Ascending aorta (tissue), 2 donors: Measurements from ENCODE around the gene EIF3I. TPM values are rescaled to one million over a fixed set of nuclear protein-coding genes. Genes with fewer than 3 reads are reported as not detected.

Experiments used
- DNase-seq, 2 donors: peaks; one replicate each; pipeline ENCODE4 v3.0.0-alpha.2; 2019; ENCODE audit warnings: low spot score in 2 of 2
- H3K27ac ChIP-seq, 2 donors: fragments of 200-600 bp; sonication (generic); one replicate each; pipeline ENCODE4 v1.5.1; 2016 to 2017; ENCODE audit warnings: mild to moderate bottlenecking in 1 of 2
- H3K27me3 ChIP-seq: fragments of 200-600 bp; sonication (generic); one replicate; pipeline ENCODE4 v1.5.1; 2017
- H3K36me3 ChIP-seq, 2 donors: fragments of 200-600 bp; sonication (generic); one replicate each; pipeline ENCODE4 v1.5.1; 2016
- H3K4me1 ChIP-seq, 2 donors: fragments of 200-600 bp; sonication (generic); one replicate each; pipeline ENCODE4 v1.5.1; 2016 to 2017; ENCODE audit warnings: mild to moderate bottlenecking in 1 of 2
- H3K4me3 ChIP-seq, 2 donors: fragments of 200-600 bp; sonication (generic); one replicate each; pipeline ENCODE4 v1.5.1; 2016 to 2017; ENCODE audit warnings: mild to moderate bottlenecking in 1 of 2
- H3K9me3 ChIP-seq, 2 donors: fragments of 200-600 bp; sonication (generic); one replicate each; pipeline ENCODE4 v1.5.1; 2016
- CTCF ChIP-seq, 3 experiments: fragments of 200-600 bp in 2 of 3; fragments of 450-650 bp in 1 of 3; sonication (generic) in 2 of 3; IDR thresholded peaks; one replicate each; pipeline ENCODE4 v1.5.1; 2016 to 2019; ENCODE audit warnings: antibody characterized with exemption in 3 of 3, mild to moderate bottlenecking in 1 of 3, moderate library complexity in 1 of 3
- intact Hi-C: fragments of 100-400 bp; cut with DNase I; formaldehyde crosslinking; loops from one replicate; pipeline ENCODE4 v1.15.1; 2023
- total RNA-seq: library from RNA; depleted of rRNA; stranded (reverse); fragments of >200 nt; gene quantifications from one replicate; pipeline ENCODE4 v1.1.0, GENCODE V29; 2016

The EIF3I gene
- total RNA-seq, 1 donor from 2014 or later, result 234 TPM

GRCh38 chr1:32273391-32274208 lies 51.4 kb downstream of the EIF3I start:
- no peak for TF ChIP-seq CTCF (IDR thresholded peaks at IDR 0.05)
- intact Hi-C loops, result no loop called here
- no peak overlapping the region for H3K4me3 ChIP-seq
- no peaks in the 10 kb centered on the region for H3K4me1 ChIP-seq
- no peaks in the 10 kb centered on the region for H3K27me3 ChIP-seq
- H3K36me3 ChIP-seq, result no peaks in the 10 kb centered on the region
- H3K27ac ChIP-seq, result no peak overlapping the region
- no peaks in the 10 kb centered on the region for H3K9me3 ChIP-seq
- no peak for DNase-seq

GRCh38 chr1:32274646-32275340 lies 52.6 kb downstream of the EIF3I start:
- no peak for TF ChIP-seq CTCF (IDR thresholded peaks at IDR 0.05)
- intact Hi-C loops, result no loop called here
- no peaks in the 10 kb centered on the region for H3K36me3 ChIP-seq
- H3K9me3 ChIP-seq, result no peaks in the 10 kb centered on the region
- H3K27ac ChIP-seq, result no peak overlapping the region
- no peaks in the 10 kb centered on the region for H3K4me1 ChIP-seq
- DNase-seq, result no peak
- no peaks in the 10 kb centered on the region for H3K27me3 ChIP-seq
- no peak overlapping the region for H3K4me3 ChIP-seq

GRCh38 chr1:32275424-32275823 lies 53.2 kb downstream of the EIF3I start:
- H3K27ac ChIP-seq, result no peak overlapping the region
- no peaks in the 10 kb centered on the region for H3K36me3 ChIP-seq
- no peak for DNase-seq
- intact Hi-C loops, result no loop called here
- no peak for TF ChIP-seq CTCF (IDR thresholded peaks at IDR 0.05)
- H3K4me1 ChIP-seq, result no peaks in the 10 kb centered on the region
- no peaks in the 10 kb centered on the region for H3K9me3 ChIP-seq
- no peaks in the 10 kb centered on the region for H3K27me3 ChIP-seq
- no peak overlapping the region for H3K4me3 ChIP-seq

- no peak for TF ChIP-seq CTCF (IDR thresholded peaks at IDR 0.05)
- no peaks in the 10 kb centered on the region for H3K9me3 ChIP-seq
- H3K4me3 ChIP-seq, result no peak overlapping the region
- intact Hi-C loops, result no loop called here
- no peaks in the 10 kb centered on the region for H3K4me1 ChIP-seq
- no peak for DNase-seq
- H3K27me3 ChIP-seq, result no peaks in the 10 kb centered on the region
- no peak overlapping the region for H3K27ac ChIP-seq
- no peaks in the 10 kb centered on the region for H3K36me3 ChIP-seq
Measured at GRCh38 chr1:32276032-32276782, 54.0 kb downstream of the EIF3I start.

Other genes starting within 250 kb of the EIF3I start
- gene KHDRBS1, start 208.5 kb upstream of the EIF3I start, total RNA-seq, result 120 TPM
- gene TMEM39B, start 149.5 kb upstream of the EIF3I start, total RNA-seq, result 2.6 TPM
- 26.1 TPM for gene KPNA6, start 114.4 kb upstream of the EIF3I start, total RNA-seq
- gene TXLNA, start 42.7 kb upstream of the EIF3I start, total RNA-seq, result 83.8 TPM
- gene CCDC28B, start 21.8 kb upstream of the EIF3I start, total RNA-seq, result 29.1 TPM
- gene IQCC, start 16.7 kb upstream of the EIF3I start, total RNA-seq, result not detected
- not detected for gene DCDC2B, start 13.3 kb upstream of the EIF3I start, total RNA-seq
- gene TMEM234, start 54 bp upstream of the EIF3I start, total RNA-seq, result 4.0 TPM
- 26.1 TPM for gene FAM167B, start 24.8 kb downstream of the EIF3I start, total RNA-seq
- not detected for gene LCK, start 28.9 kb downstream of the EIF3I start, total RNA-seq
- gene HDAC1, start 69.7 kb downstream of the EIF3I start, total RNA-seq, result 75.0 TPM
- gene MARCKSL1, start 113.8 kb downstream of the EIF3I start, total RNA-seq, result 21.8 TPM
- gene FAM229A, start 140.1 kb downstream of the EIF3I start, total RNA-seq, result 12.2 TPM
- gene TSSK3, start 140.1 kb downstream of the EIF3I start, total RNA-seq, result 4.8 TPM
- 56.1 TPM for gene BSDC1, start 172.0 kb downstream of the EIF3I start, total RNA-seq
- gene ZBTB8B, start 242.7 kb downstream of the EIF3I start, total RNA-seq, result under 0.01 TPM